GM12864 (cell line): ENCODE measurements around the gene EPHA6.
"Not testable (repeated sequence)": the region's sequence is repeated elsewhere in the genome, so short reads cannot be mapped to it uniquely, and the experiment has no call there.

Experiments
- DNase-seq: peaks from one replicate; pipeline ENCODE4 v3.0.0-alpha.2; 2011; ENCODE audit warnings: low read depth
- H3K4me3 ChIP-seq: 2 replicates; pipeline ENCODE4 v1.5.1; 2011; ENCODE audit warnings: mild to moderate bottlenecking, low read depth, low read length, control low read depth
- TF ChIP-seq, protein P1 (sequence below): IDR thresholded peaks from 2 replicates; pipeline ENCODE4 v1.5.1; 2011; ENCODE audit warnings: low read depth, mild to moderate bottlenecking, moderate library complexity, low read length, control low read depth, inconsistent platforms; ENCODE audit errors: missing control alignments

The EPHA6 gene

DNA sequence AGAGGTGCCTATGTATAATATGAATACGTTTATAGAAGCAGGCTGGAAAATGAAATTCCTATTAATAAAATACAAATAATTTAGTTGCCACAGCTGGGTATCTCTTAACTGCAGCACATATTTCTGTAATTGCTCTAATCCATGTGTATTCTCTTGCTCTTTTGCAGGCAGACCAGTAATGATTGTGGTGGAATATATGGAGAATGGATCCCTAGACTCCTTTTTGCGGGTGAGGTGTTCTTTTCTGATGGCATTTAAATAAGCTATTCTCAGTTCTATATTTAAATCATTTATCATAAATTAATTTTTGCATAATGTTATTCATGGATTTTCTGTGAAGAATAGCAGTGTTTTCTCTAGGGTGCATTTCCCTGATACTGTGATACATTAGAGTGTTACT, 796.2 kb downstream of the EPHA6 start:
- TF ChIP-seq, protein P1, sequence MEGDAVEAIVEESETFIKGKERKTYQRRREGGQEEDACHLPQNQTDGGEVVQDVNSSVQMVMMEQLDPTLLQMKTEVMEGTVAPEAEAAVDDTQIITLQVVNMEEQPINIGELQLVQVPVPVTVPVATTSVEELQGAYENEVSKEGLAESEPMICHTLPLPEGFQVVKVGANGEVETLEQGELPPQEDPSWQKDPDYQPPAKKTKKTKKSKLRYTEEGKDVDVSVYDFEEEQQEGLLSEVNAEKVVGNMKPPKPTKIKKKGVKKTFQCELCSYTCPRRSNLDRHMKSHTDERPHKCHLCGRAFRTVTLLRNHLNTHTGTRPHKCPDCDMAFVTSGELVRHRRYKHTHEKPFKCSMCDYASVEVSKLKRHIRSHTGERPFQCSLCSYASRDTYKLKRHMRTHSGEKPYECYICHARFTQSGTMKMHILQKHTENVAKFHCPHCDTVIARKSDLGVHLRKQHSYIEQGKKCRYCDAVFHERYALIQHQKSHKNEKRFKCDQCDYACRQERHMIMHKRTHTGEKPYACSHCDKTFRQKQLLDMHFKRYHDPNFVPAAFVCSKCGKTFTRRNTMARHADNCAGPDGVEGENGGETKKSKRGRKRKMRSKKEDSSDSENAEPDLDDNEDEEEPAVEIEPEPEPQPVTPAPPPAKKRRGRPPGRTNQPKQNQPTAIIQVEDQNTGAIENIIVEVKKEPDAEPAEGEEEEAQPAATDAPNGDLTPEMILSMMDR: no peak
- no peak overlapping the region for H3K4me3 ChIP-seq
- DNase-seq: no peak

DNA sequence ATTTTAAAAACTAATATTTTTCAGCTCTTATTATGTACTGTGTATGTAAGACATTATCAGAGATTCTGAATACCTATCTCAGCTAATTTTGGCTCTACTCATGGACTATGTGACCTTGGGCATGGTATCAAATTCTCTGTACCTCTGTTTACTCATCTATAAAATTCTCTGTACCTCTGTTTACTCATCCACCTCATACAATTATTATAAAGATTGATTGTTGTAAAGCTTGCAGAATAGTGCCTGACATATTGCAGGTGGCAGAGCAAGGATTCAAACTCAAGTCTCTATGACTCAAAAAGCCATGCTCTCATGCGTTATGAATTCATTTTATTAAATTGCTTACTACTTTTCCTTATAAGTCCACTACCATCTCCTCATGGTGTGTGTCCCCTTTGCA, 798.2 kb downstream of the EPHA6 start:
- H3K4me3 ChIP-seq: no peak overlapping the region
- DNase-seq: no peak
- TF ChIP-seq, protein P1: no peak

DNA sequence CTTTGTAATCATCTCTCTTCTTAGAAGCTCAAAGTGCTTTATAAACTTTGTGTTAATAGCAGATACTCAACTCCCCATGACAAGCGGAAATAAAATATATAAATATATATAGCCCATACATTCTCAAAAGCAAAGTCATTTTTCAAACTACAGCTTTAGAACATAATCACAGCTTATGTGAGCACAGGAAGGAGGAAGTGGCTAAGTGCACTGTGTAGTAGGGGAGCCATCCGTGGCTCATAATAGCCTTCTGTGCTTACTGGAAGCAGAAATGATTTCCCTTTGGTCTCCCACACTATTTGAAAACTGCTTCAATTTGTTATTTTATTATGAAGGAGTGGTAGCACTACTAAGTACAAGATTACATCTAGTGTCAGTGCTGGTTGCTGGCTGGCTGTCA, 798.7 kb downstream of the EPHA6 start:
- TF ChIP-seq, protein P1: no peak
- H3K4me3 ChIP-seq: no peak overlapping the region
- no peak for DNase-seq

DNA sequence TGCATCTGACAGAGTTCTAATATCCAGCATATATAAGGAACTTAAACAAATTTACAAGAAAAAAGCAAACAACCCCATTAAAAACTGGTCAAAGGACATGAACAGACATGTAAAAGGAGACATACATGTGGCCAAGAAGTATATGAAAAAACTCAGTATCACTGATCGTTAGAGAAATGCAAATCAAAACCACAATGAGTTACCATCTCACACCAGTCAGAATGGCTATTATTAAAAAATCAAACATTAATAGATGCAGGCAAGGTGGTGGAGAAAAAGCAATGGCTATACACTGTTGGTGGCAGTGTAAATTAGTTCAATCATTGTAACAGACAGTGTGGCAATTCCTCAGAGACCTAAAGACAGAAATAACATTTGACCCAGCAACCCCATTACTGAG, 806.1 kb downstream of the EPHA6 start:
- DNase-seq, H3K4me3 ChIP-seq: not testable (repeated sequence)

DNA sequence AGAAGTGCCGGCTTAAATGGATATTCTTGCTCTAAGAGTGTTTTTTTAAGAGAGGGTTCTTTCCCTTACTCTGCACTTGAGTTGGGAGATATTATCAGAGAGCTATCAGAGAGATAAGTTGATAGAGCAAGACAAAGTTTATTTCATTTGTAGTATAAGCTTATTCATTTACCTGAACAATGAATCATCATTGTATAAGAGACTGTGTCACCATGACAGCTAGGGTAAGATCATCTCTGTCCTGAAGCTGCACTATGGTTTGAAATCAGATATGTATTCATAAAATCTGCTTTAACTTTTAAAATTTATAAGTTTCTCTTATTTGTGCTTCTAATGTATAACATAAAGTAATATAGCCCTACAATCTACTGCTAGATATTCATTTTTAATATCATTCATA, 822.1 kb downstream of the EPHA6 start:
- no peak overlapping the region for H3K4me3 ChIP-seq
- no peak for DNase-seq
- TF ChIP-seq, protein P1: no peak

DNA sequence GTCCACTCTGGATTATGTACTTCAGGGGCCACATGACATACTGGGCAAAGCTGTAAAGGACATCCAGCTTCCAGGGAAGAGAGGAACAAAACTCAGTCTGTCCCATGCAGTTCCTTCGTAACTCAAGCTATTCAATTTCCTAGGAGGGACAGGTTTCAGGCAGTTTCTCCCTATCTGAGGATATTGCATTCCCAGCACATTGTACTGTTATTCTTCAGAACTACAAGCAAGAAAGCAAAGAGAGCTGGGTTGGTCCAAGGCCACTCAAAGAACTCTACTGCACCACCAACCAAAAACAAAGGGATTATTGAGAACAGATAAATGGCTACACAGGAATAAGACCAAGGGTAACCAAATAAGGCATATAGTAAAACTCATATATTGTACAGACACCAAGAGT, 832.5 kb downstream of the EPHA6 start:
- TF ChIP-seq, protein P1: no peak
- no peak overlapping the region for H3K4me3 ChIP-seq
- DNase-seq: no peak

DNA sequence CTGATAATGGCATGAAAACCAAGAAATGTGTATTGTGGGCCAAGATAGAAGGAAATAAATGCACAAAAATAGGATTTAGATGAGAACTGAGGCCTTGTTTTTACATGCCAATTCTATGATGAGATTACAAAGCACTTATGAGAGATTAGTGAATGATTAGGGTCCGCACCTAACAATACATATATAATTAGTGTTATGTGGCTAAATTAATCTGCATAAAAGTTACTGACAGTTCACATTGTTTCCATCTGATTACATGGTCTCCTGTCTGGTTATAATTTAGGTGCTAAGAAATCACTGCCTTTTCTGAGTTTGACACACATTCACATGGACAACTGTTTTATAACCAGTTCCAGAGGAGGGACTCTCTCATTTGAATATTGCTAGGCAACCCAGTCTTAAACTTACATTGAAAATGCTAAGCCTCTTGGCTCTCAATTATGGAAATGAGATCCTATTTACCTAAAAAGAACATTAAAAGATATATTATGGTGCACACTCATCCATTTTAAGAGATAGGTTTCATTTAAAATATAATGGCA, 833.1 kb downstream of the EPHA6 start:
- H3K4me3 ChIP-seq: no peak overlapping the region
- DNase-seq: no peak
- TF ChIP-seq, protein P1: no peak
